RWPE1 (cell line): Measurements from ENCODE around the gene CYP3A5.
"Not testable (repeated sequence)": the region's sequence is repeated elsewhere in the genome, so short reads cannot be mapped to it uniquely, and the experiment has no call there.

Source experiments
- CTCF ChIA-PET: fragments of 350-600 bp; sonication (Branson Sonifier 250); formaldehyde crosslinking; extraction: SDS; loops from one replicate; lab custom pipeline; 2021; lab: Yijun Ruan, JAX
- POLR2A ChIA-PET: fragments of 400-600 bp; formaldehyde crosslinking; extraction: SDS; loops from one replicate; lab custom pipeline; 2020; ENCODE audit warnings: antibody characterized with exemption; ENCODE audit not compliant: low non-redundant PET; lab: Yijun Ruan, JAX
- DNase-seq: peaks from one replicate; pipeline ENCODE4 v3.0.0; 2012; ENCODE audit warnings: low spot score
- H3K27ac ChIP-seq: fragments of 450-650 bp; 2 replicates; pipeline ENCODE4 v1.5.1; 2017
- TF ChIP-seq, protein P1 (sequence below): fragments of 450-650 bp; conservative IDR thresholded peaks from 2 replicates; pipeline ENCODE4 v1.5.1; 2017; ENCODE audit warnings: low read depth, mild to moderate bottlenecking

Gene CYP3A5

DNA sequence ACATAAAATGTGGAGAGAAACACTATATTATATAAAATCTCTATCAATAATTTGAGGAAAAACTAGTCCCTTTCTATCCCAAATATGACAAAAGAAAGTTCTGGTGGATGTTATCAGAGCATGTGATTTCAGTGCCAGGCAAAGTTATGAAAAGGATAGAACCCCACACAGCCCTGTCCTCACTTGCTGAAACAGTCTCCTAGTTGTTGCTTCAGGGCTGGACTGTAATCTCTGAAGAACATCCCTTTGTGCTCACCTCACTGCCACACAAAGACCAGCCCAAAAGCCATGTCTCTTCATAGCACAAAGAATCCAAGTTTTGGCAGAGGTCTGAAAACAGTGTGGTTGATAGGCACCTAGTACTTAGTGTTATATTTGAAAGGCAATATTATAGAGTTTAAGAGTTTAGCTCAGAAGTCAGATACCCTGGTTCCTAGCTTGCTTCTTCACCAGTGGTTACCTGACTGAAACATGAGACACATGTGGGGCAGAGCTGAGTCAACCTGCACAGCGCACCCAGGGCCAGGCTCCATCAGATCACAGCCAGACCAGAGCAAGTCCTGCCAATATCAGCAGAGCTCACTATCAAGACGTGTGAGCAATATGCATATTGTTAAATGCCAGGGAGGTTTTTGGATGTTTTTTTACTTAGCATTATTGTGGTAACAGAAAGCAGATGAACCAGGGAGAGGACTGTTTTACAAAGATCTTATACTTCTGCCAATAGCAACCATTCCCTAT is 30.2 kb upstream of the CYP3A5 start:
- no peak overlapping the region for H3K27ac ChIP-seq
- CTCF ChIA-PET = interaction anchor here (0.6 kb wide), 1 partner anchor 196 kb away, joined by 7 read pairs; no protein-coding TSS in a partner anchor
- TF ChIP-seq, protein P1, sequence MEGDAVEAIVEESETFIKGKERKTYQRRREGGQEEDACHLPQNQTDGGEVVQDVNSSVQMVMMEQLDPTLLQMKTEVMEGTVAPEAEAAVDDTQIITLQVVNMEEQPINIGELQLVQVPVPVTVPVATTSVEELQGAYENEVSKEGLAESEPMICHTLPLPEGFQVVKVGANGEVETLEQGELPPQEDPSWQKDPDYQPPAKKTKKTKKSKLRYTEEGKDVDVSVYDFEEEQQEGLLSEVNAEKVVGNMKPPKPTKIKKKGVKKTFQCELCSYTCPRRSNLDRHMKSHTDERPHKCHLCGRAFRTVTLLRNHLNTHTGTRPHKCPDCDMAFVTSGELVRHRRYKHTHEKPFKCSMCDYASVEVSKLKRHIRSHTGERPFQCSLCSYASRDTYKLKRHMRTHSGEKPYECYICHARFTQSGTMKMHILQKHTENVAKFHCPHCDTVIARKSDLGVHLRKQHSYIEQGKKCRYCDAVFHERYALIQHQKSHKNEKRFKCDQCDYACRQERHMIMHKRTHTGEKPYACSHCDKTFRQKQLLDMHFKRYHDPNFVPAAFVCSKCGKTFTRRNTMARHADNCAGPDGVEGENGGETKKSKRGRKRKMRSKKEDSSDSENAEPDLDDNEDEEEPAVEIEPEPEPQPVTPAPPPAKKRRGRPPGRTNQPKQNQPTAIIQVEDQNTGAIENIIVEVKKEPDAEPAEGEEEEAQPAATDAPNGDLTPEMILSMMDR = no peak
- POLR2A ChIA-PET = no interaction called here
- no peak for DNase-seq

DNA sequence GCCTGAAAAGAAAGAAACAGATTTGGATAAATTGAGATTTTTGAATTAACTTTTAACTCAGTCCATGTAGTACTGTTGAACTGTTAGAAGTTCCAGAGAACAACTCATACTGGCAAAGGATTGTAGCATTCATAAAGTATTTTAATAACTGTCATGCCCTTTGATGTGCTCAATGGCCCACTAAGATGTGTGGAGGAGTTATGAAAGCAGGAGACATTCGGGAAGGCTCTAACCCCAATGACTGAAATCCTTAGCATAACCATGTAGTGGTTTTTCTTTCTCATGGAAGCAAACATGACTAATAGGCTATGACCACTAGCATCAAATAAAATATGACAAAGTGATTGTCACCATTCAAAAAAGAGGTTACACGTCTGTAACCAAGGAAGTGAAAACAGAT is 29.5 kb upstream of the CYP3A5 start:
- no peak overlapping the region for H3K27ac ChIP-seq
- DNase-seq = no peak
- TF ChIP-seq, protein P1 = no peak
- ChIA-PET CTCF (no interaction called here), POLR2A (no interaction called here)

DNA sequence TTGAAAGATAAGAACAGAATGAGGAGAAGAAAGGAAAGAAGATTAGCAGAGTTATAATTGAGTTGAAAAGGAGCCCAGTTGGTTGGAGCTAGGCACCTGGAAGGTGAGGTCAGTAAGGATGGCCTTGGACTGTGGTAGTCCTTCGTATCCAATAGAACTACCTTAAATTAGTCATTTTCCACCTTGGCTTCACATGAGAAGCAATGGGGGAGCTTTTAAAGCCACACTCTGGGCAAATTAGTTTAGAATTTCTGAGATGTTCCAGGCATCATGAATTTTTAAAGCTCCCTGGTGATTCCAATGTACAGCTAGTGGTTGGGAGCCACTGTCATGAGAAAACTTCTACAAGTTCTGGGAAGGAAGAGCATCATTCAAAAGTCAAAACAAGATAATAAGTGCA is 27.3 kb upstream of the CYP3A5 start:
- POLR2A ChIA-PET = no interaction called here

DNA sequence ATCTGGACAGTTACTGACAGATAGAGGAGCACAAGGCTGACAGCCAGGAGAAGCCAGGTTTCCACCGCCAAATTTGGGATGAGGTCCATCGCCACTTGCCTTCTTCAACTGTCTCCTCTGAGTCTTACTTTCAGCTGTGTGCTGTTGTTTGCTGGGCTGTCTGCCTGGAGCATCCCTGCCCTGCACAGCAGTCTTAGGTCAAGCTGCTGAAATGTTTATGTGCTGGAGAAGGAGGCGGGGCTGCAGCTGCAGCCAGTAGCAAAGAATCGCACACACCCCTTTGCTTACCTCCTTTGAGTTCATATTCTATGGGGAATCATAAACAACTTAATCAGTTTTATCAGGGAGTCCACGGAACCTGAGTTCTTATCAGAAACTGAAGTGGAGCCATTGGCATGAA is 20.1 kb upstream of the CYP3A5 start:
- POLR2A ChIA-PET = no interaction called here
- TF ChIP-seq, protein P1 = no peak

More for the DNA sequence above, 27.3 kb upstream of the CYP3A5 start:
- CTCF ChIA-PET = no interaction called here
- TF ChIP-seq, protein P1 = no peak
- no peak overlapping the region for H3K27ac ChIP-seq
- DNase-seq = no peak

DNA sequence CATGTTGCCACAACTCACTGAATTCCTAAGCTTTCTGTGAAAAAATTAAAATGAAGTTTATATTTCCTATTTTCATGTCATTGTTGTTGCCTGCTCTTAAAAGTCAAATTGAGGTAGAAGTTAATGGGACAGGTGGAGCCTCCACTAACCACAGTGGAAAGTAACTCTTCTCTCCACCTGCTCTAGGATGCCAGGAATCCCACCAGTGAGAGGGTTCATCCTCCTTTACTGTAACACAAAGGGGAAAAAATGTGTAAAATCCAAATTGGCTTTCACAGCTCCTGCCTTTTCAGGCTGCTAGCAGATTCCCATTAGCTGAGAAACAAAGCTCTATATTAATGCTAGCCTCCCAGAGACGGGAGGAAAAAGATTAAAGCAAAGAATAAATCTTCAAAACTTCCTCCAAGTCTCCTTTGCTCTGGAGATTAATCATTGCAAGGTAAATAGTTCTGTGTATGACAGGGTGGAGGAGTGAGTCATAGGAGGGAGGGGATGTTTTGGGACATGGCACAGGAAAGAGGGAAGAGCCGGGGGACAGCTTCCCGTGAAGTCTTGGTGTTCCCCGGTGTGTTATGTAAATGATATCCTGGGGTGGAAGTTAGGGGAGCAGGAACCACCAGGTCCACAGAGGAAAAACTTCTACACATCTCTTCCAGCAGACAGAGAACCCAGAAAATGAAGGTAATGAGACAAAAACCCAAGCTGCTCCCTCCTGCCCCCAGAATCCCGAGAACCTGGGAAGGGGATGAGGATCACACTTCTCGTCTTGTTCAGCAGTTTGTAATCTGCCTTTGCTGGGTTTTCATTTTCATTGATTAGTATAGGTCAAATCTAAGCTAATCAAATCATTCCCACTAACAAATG is 19.3 kb upstream of the CYP3A5 start:
- H3K27ac ChIP-seq = not testable (repeated sequence)

More for the DNA sequence above, 20.1 kb upstream of the CYP3A5 start:
- H3K27ac ChIP-seq = no peak overlapping the region
- DNase-seq = no peak
- CTCF ChIA-PET = interaction anchor here (0.6 kb wide), 1 partner anchor 141 kb away, joined by 4 read pairs; no protein-coding TSS in a partner anchor

DNA sequence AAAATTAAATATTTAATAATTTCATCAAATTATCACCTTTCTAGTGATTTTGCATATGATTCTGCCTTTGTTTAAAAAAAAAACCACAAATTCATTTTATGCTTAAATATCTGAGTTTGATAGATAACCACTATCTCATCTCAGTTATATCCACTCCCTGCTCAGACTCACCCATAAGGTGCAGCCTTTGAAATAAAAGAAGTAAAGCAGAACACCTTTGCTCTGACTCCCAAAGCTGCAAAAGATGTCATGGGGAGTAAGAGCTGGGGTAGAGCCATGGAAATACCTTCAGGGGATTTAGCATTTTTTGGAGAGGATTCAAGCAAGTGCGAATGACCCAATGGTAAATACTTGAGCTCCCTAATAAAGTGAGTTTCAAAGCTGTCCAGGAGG is 15.1 kb upstream of the CYP3A5 start:
- no peak for DNase-seq
- POLR2A ChIA-PET = no interaction called here
- TF ChIP-seq, protein P1 = no peak
- no peak overlapping the region for H3K27ac ChIP-seq
- CTCF ChIA-PET = no interaction called here

More for the DNA sequence above, 19.3 kb upstream of the CYP3A5 start:
- CTCF ChIA-PET = interaction anchor here (0.6 kb wide), 3 partner anchors 65 to 142 kb away, joined by 3 to 4 read pairs (median 4); no protein-coding TSS in a partner anchor
- DNase-seq, POLR2A ChIA-PET: not testable (repeated sequence)
